ENCODE measurements around the gene MGARP.

- TF ChIP-seq RXRA (IDR thresholded peaks at IDR 0.05) (no peak), RAD21 (IDR thresholded peaks at IDR 0.05) (no peak), CTCF (IDR thresholded peaks at IDR 0.05; ENCODE audit: low read depth, low read length, missing input control) (no peak), JUND (IDR thresholded peaks at IDR 0.05) (no peak), NR2F2 (IDR thresholded peaks at IDR 0.05) (no peak)
Measured at GRCh38 chr4:139253713-139254112, 26.3 kb downstream of the MGARP start.
